Skeletal muscle cell (primary cell): ENCODE measurements around the gene NPY4R.
"Not testable (repeated sequence)": the region's sequence is repeated elsewhere in the genome, so short reads cannot be mapped to it uniquely, and the experiment has no call there.

Experiments used
- DNase-seq: peaks from one replicate; pipeline ENCODE4 v3.0.0-alpha.2; 2010; ENCODE audit warnings: low read depth
- H3K4me3 ChIP-seq: 2 replicates; pipeline ENCODE4 v1.5.1; 2011; ENCODE audit warnings: low read depth, mild to moderate bottlenecking, control low read depth, low read length, moderate library complexity

Gene NPY4R

GRCh38 chr10:46465765-46466164, at the start of gene NPY4R:
Gene NPY4R (minus strand): TSS chr10:46465958. CDS start chr10:46462635, 3,323 bp downstream.
- H3K4me3 ChIP-seq, result not testable (repeated sequence)

GRCh38 chr10:46515366-46515765, 49.6 kb upstream of the NPY4R start:
- H3K4me3 ChIP-seq, result no peak overlapping the region
- no peak for DNase-seq

More at GRCh38 chr10:46465765-46466164, at the start of gene NPY4R:
- DNase-seq, result not testable (repeated sequence)

GRCh38 chr10:46514899-46515298, 49.1 kb upstream of the NPY4R start:
- no peak for DNase-seq
- no peak overlapping the region for H3K4me3 ChIP-seq

- H3K4me3 ChIP-seq, result no peak overlapping the region
- no peak for DNase-seq
Observed at GRCh38 chr10:46514431-46514861, 48.7 kb upstream of the NPY4R start.

GRCh38 chr10:46513333-46513732, 47.6 kb upstream of the NPY4R start:
- DNase-seq, H3K4me3 ChIP-seq: not testable (repeated sequence)

- H3K4me3 ChIP-seq, DNase-seq: not testable (repeated sequence)
Observed at GRCh38 chr10:46512725-46513124, 47.0 kb upstream of the NPY4R start.

- H3K4me3 ChIP-seq, DNase-seq: not testable (repeated sequence)
Observed at GRCh38 chr10:46512002-46512401, 46.2 kb upstream of the NPY4R start.

GRCh38 chr10:46499990-46500389, 34.2 kb upstream of the NPY4R start:
- DNase-seq, H3K4me3 ChIP-seq: not testable (repeated sequence)

- DNase-seq, result not testable (repeated sequence)
Observed at GRCh38 chr10:46498985-46499703, 33.4 kb upstream of the NPY4R start.

GRCh38 chr10:46497878-46498277, 32.1 kb upstream of the NPY4R start:
- not testable (repeated sequence) for DNase-seq

More at GRCh38 chr10:46498985-46499703, 33.4 kb upstream of the NPY4R start:
- H3K4me3 ChIP-seq, result not testable (repeated sequence)

GRCh38 chr10:46497401-46497800, 31.6 kb upstream of the NPY4R start:
- H3K4me3 ChIP-seq, DNase-seq: not testable (repeated sequence)

More at GRCh38 chr10:46497878-46498277, 32.1 kb upstream of the NPY4R start:
- not testable (repeated sequence) for H3K4me3 ChIP-seq

GRCh38 chr10:46491364-46492114, 25.8 kb upstream of the NPY4R start:
- H3K4me3 ChIP-seq, DNase-seq: not testable (repeated sequence)

- not testable (repeated sequence) for H3K4me3 ChIP-seq, DNase-seq
Observed at GRCh38 chr10:46490285-46490684, 24.5 kb upstream of the NPY4R start.

GRCh38 chr10:46486459-46486858, 20.7 kb upstream of the NPY4R start:
- H3K4me3 ChIP-seq, DNase-seq: not testable (repeated sequence)

- not testable (repeated sequence) for H3K4me3 ChIP-seq, DNase-seq
Observed at GRCh38 chr10:46474746-46475320, 9.1 kb upstream of the NPY4R start.

- not testable (repeated sequence) for H3K4me3 ChIP-seq, DNase-seq
Observed at GRCh38 chr10:46473758-46474157, 8.0 kb upstream of the NPY4R start.

GRCh38 chr10:46470134-46470533, 4.4 kb upstream of the NPY4R start:
- DNase-seq, H3K4me3 ChIP-seq: not testable (repeated sequence)

- H3K4me3 ChIP-seq, DNase-seq: not testable (repeated sequence)
Observed at GRCh38 chr10:46468119-46468809, 2.5 kb upstream of the NPY4R start.

- not testable (repeated sequence) for H3K4me3 ChIP-seq, DNase-seq
Observed at GRCh38 chr10:46463608-46464007, 2.1 kb downstream of the NPY4R start.
